SU-DHL-6 (cell line): ENCODE data around the gene BCAS3.

Experiments
- EZH2phosphoT487 ChIP-seq: fragments of 200-600 bp; sonication (generic), shearing (Covaris generic); conservative IDR thresholded peaks from 2 replicates; pipeline ENCODE4 v1.6.1; 2018; ENCODE audit warnings: mild to moderate bottlenecking, antibody characterized with exemption, low read length, moderate library complexity, mixed read lengths
- TF ChIP-seq, protein P1 (sequence below): fragments of 200-600 bp; sonication (generic); IDR thresholded peaks from one replicate; pipeline ENCODE4 v1.5.1; 2017; ENCODE audit warnings: antibody characterized with exemption, mild to moderate bottlenecking, low read length, moderate library complexity; ENCODE audit not compliant: insufficient read depth, poor library complexity, severe bottlenecking

DNA sequence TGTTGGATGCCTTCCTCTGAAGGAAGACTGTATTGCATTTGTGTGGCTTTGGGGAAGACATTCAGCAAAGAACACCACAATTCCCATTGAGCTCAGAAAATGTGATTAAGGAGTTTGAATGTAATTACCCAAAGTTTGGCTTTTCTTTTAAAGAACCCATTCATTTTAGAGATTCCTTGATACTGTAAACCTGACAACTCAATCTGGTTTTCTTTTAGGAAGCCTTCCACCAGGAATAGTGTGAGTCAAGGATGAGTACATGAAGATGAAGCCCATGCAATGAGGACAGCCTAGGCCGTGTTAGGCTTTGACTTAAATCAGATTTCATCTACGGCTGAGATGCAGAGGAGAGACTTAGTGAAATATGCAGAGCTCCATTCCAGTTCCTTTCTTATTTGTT lies 450.3 kb downstream of the BCAS3 start:
- TF ChIP-seq, protein P1, sequence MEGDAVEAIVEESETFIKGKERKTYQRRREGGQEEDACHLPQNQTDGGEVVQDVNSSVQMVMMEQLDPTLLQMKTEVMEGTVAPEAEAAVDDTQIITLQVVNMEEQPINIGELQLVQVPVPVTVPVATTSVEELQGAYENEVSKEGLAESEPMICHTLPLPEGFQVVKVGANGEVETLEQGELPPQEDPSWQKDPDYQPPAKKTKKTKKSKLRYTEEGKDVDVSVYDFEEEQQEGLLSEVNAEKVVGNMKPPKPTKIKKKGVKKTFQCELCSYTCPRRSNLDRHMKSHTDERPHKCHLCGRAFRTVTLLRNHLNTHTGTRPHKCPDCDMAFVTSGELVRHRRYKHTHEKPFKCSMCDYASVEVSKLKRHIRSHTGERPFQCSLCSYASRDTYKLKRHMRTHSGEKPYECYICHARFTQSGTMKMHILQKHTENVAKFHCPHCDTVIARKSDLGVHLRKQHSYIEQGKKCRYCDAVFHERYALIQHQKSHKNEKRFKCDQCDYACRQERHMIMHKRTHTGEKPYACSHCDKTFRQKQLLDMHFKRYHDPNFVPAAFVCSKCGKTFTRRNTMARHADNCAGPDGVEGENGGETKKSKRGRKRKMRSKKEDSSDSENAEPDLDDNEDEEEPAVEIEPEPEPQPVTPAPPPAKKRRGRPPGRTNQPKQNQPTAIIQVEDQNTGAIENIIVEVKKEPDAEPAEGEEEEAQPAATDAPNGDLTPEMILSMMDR, result no peak
- no peak for TF ChIP-seq EZH2phosphoT487
